ENCODE measurements around the gene APOH. TPM values are rescaled to one million over a fixed set of nuclear protein-coding genes. Genes with fewer than 3 reads are reported as not detected.

Gene APOH
- total and polyA plus RNA-seq, 10 donors, result 1.2 TPM; not detected in 9

DNA sequence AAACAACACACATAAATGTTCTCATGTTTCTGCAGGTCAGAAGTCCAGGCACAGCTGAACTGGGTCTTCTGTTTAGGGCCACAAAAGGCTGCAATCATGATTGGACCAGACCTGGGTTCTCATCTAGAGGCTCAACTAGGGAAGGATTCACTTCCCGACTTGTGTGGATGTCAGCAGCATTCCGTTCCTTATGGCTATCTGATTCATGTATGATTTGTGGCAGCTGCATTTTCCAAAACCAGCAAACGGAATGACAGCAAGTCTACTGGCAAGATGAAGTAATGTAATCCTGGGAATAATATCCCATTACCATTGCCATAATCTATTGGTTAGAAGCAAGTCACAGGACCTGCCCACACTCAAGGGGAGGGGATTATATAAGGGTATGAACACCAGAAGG is 59.4 kb downstream of the APOH start:
- Histone ChIP-seq H3K27me3 (replicated peaks in 1 of 7) (no peaks in the 10 kb centered on the region), H3K4me3 (no peak overlapping the region), H3K9me3 (no peaks in the 10 kb centered on the region), H3K36me3 (no peaks in the 10 kb centered on the region), H3K4me1 (peaks cover 0 to 3% (median 0%) of the 10 kb centered on the region in 6 donors), H3K27ac (no peak overlapping the region)
- no peak for DNase-seq
- TF ChIP-seq, protein P1, sequence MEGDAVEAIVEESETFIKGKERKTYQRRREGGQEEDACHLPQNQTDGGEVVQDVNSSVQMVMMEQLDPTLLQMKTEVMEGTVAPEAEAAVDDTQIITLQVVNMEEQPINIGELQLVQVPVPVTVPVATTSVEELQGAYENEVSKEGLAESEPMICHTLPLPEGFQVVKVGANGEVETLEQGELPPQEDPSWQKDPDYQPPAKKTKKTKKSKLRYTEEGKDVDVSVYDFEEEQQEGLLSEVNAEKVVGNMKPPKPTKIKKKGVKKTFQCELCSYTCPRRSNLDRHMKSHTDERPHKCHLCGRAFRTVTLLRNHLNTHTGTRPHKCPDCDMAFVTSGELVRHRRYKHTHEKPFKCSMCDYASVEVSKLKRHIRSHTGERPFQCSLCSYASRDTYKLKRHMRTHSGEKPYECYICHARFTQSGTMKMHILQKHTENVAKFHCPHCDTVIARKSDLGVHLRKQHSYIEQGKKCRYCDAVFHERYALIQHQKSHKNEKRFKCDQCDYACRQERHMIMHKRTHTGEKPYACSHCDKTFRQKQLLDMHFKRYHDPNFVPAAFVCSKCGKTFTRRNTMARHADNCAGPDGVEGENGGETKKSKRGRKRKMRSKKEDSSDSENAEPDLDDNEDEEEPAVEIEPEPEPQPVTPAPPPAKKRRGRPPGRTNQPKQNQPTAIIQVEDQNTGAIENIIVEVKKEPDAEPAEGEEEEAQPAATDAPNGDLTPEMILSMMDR (IDR thresholded peaks at IDR 0.05 in 8 of 11, conservative IDR thresholded peaks at IDR 0.05 in 3 of 11), result no peak
- TF ChIP-seq POLR2AphosphoS5 (IDR thresholded peaks at IDR 0.05), result no peak
- WGBS, 5 donors, result 88 to 94% (median 90%) methylated on average over 3 of the region's 3 CpGs
- intact Hi-C loops (cut with DNase I; ENCODE audit: low total_unique reads), result loop anchor here (5.0 kb wide), 2 partner anchors 873 to 938 kb away; no protein-coding TSS in a partner anchor

DNA sequence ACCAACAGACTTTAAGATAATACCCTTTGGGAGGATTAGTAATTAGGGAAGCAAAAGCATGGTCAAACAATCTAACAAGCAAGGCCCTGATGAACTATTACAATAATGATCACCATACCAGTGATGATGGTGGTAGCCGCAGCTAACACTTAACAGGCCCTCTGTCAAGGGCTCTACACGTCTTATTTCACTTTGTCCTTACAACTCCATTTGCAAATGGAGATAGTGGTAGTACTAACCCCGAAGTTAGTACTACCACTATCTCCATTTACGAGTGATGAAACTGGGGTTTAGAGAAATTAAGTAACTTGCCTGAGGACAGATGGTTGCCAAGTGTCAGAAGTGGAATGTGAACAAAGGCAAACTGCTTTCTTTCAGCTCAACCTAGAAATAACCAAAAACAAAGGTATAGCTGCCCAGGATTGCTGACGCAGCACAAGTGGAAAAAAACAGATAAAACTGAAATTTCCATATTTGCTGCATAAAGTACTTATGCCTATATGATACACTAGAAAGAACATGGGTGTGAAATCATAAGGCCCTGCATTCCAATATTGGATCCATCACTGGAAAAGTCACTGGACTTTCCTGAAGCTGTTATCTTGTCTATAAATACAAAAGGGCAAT is 61.9 kb downstream of the APOH start:
- TF ChIP-seq, protein P1 (IDR thresholded peaks at IDR 0.05 in 8 of 11, conservative IDR thresholded peaks at IDR 0.05 in 3 of 11), result no peak
- TF ChIP-seq POLR2AphosphoS5 (IDR thresholded peaks at IDR 0.05), result no peak
- TF ChIP-seq POLR2A (IDR thresholded peaks at IDR 0.05), result no peak
- peaks cover 0 to 3% (median 0%) of the 10 kb centered on the region in 6 donors for H3K4me1 ChIP-seq
- no peak overlapping the region for H3K4me3 ChIP-seq
- intact Hi-C loops (cut with DNase I; ENCODE audit: low total_unique reads), result loop anchor here (5.0 kb wide), 2 partner anchors 870 to 935 kb away; no protein-coding TSS in a partner anchor
- DNase-seq, result no peak
- H3K36me3 ChIP-seq, result no peaks in the 10 kb centered on the region
- H3K9me3 ChIP-seq, result no peaks in the 10 kb centered on the region
- H3K27ac ChIP-seq, result no peak overlapping the region
- no peaks in the 10 kb centered on the region for H3K27me3 ChIP-seq (replicated peaks in 1 of 7)
- WGBS, 5 donors, result 66 to 85% (median 83%) methylated on average over 5 of the region's 5 CpGs

DNA sequence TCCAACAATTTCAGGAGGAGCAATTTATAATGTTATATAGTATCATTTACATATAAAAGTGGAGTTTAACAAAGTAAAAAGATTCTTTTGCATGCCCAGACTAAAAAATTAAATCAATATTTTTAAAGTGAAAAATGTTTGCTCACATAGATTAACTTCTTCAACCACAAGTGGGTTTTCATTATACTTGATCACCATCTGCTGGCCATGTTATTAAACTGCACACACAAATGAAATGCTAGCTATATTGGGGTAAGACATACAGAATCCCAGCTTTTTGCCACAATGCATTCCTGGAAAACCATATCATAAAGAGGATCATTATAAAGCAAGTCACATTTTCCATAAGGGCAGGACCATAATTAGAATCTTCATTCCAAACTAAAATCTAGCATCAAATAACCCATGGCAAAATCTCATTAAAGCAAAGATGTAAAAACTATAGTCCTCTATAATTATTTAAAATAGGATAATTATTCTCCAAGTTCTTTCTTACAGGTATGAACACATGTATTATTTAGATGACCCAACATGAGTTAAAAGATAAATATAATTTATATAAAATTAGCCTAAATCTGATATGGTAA is 63.6 kb downstream of the APOH start:
- Histone ChIP-seq H3K9me3 (peaks cover 0 to 3% (median 0%) of the 10 kb centered on the region in 8 donors), H3K4me1 (peaks cover 0 to 3% (median 0%) of the 10 kb centered on the region in 6 donors), H3K27me3 (replicated peaks in 1 of 7) (no peaks in the 10 kb centered on the region), H3K4me3 (no peak overlapping the region), H3K36me3 (no peaks in the 10 kb centered on the region), H3K27ac (no peak overlapping the region)
- intact Hi-C loops (cut with DNase I; ENCODE audit: low total_unique reads), result loop anchor here (5.0 kb wide), 2 partner anchors 868 to 933 kb away; no protein-coding TSS in a partner anchor
- DNase-seq, result no peak
- TF ChIP-seq POLR2A (IDR thresholded peaks at IDR 0.05), result no peak
- TF ChIP-seq, protein P1 (IDR thresholded peaks at IDR 0.05 in 8 of 11, conservative IDR thresholded peaks at IDR 0.05 in 3 of 11), result peak; percentile 45 to 80 (median 71)
- no peak for TF ChIP-seq POLR2AphosphoS5 (IDR thresholded peaks at IDR 0.05)

Small RNAs within 50 kb of the gene (small RNA-seq; reads per million reads assigned to genes)
- gene RNA5SP444, result 0 reads per million in 4 donors

Other genes with a start within 250 kb of the APOH start
- gene CEP112, start 37.3 kb downstream of the APOH start, total RNA-seq, result 10 to 100 TPM; 16.0 to 31.0 (median 19.4) TPM
- gene CEP112, start 37.3 kb downstream of the APOH start, polyA plus RNA-seq, result 10 to 100 TPM in 1 of 3 donors, 1 to 10 TPM in 2; 3.1 to 13.9 (median 6.7) TPM
- gene PRKCA, start 73.2 kb upstream of the APOH start, total RNA-seq, result 10 to 100 TPM; 18.4 to 59.7 (median 45.8) TPM
- 1 to 10 TPM; 1.7 to 3.2 (median 1.9) TPM for gene PRKCA, start 73.2 kb upstream of the APOH start, polyA plus RNA-seq

Measured in spleen (tissue), 11 donors.